Thyroid gland (tissue), 4 donors: ENCODE measurements around the gene TOP3A.

Source experiments
- CTCF ChIP-seq, 6 experiments: fragments of 200-600 bp in 3 of 6; fragments of 450-650 bp in 3 of 6; sonication (generic) in 3 of 6; IDR thresholded peaks; one replicate each; pipeline ENCODE4 v1.5.1; 2016 to 2019; ENCODE audit warnings: antibody characterized with exemption in 6 of 6, mild to moderate bottlenecking in 2 of 6, inconsistent platforms in 1 of 6, moderate library complexity in 1 of 6
- POLR2A ChIP-seq, 2 donors: fragments of 450-650 bp; IDR thresholded peaks; one replicate each; pipeline ENCODE4 v1.6.1; 2017; ENCODE audit warnings: antibody characterized with exemption in 2 of 2, mild to moderate bottlenecking in 2 of 2, moderate library complexity in 1 of 2

GRCh38 chr17:18262111-18262510 lies 52.7 kb downstream of the TOP3A start:
- no peak for TF ChIP-seq POLR2A (IDR thresholded peaks at IDR 0.05)
- TF ChIP-seq CTCF (IDR thresholded peaks at IDR 0.05), result no peak
